Neural progenitor cell (in vitro differentiated cells): ENCODE data around the gene MICA. TPM values are rescaled to one million over a fixed set of nuclear protein-coding genes. Genes with fewer than 3 reads are reported as not detected.
A peak's percentile ranks its signal among the peaks of the same experiment; 100 is the strongest.

ENCODE experiments used
- DNase-seq: peaks from one replicate; pipeline ENCODE4 v3.0.0-alpha.2; 2016; ENCODE audit warnings: low spot score
- H2AFZ ChIP-seq: fragments of 200-600 bp; sonication (generic); replicated peaks from 2 replicates; pipeline ENCODE4 v1.6.1; 2016; ENCODE audit warnings: antibody characterized with exemption
- H3F3A ChIP-seq: fragments of 200-600 bp; sonication (generic); 2 replicates; pipeline ENCODE4 v1.6.1; 2016; ENCODE audit warnings: antibody characterized with exemption, low read depth
- H3K27ac ChIP-seq: fragments of 200-600 bp; sonication (generic); 2 replicates; pipeline ENCODE4 v1.5.1; 2016; ENCODE audit warnings: mild to moderate bottlenecking
- H3K27me3 ChIP-seq: fragments of 200-600 bp; sonication (generic); 2 replicates; pipeline ENCODE4 v1.6.1; 2016; ENCODE audit warnings: mild to moderate bottlenecking, moderate library complexity
- H3K36me3 ChIP-seq: fragments of 200-600 bp; sonication (generic); 2 replicates; pipeline ENCODE4 v1.5.1; 2016
- H3K4me1 ChIP-seq: fragments of 200-600 bp; sonication (generic); 2 replicates; pipeline ENCODE4 v1.6.1; 2016; ENCODE audit warnings: mixed run types
- H3K4me2 ChIP-seq: fragments of 200-600 bp; sonication (generic); 2 replicates; pipeline ENCODE4 v1.6.1; 2016
- H3K4me3 ChIP-seq: fragments of 200-600 bp; sonication (generic); 2 replicates; pipeline ENCODE4 v1.5.1; 2016
- H3K79me2 ChIP-seq: fragments of 200-600 bp; sonication (generic); 2 replicates; pipeline ENCODE4 v1.6.1; 2016; ENCODE audit warnings: low read depth
- H3K9ac ChIP-seq: fragments of 200-600 bp; sonication (generic); 2 replicates; pipeline ENCODE4 v1.6.1; 2016
- H3K9me3 ChIP-seq: fragments of 200-600 bp; sonication (generic); 2 replicates; pipeline ENCODE4 v1.5.1; 2016; ENCODE audit warnings: low read depth
- H4K20me1 ChIP-seq: fragments of 200-600 bp; sonication (generic); 2 replicates; pipeline ENCODE4 v1.6.1; 2016; ENCODE audit warnings: low read depth
- H3K27ac Mint-ChIP-seq: 3 replicates; pipeline ENCODE4 v1.8.0; 2021; ENCODE audit warnings: mixed read lengths
- H3K27me3 Mint-ChIP-seq: 2 replicates; pipeline ENCODE4 v1.8.0; 2022; ENCODE audit warnings: low read depth, mild to moderate bottlenecking, inconsistent platforms, moderate library complexity, mixed read lengths; ENCODE audit not compliant: insufficient read depth
- H3K36me3 Mint-ChIP-seq: 3 replicates; pipeline ENCODE4 v1.8.0; 2021; ENCODE audit warnings: mixed read lengths
- H3K4me1 Mint-ChIP-seq: 3 replicates; pipeline ENCODE4 v1.8.0; 2021; ENCODE audit warnings: mixed read lengths
- H3K4me3 Mint-ChIP-seq: 3 replicates; pipeline ENCODE4 v1.8.0; 2021; ENCODE audit warnings: mild to moderate bottlenecking, moderate library complexity, mixed read lengths
- H3K9me3 Mint-ChIP-seq: 3 replicates; pipeline ENCODE4 v1.8.0; 2020; ENCODE audit warnings: mixed read lengths
- EZH2 ChIP-seq: fragments of 200-600 bp; sonication (generic); IDR thresholded peaks from 2 replicates; pipeline ENCODE4 v1.6.1; 2017; ENCODE audit warnings: antibody characterized with exemption, mild to moderate bottlenecking, moderate library complexity
- EZH2phosphoT487 ChIP-seq: fragments of 200-600 bp; sonication (generic); IDR thresholded peaks from 2 replicates; pipeline ENCODE4 v1.6.1; 2017; ENCODE audit warnings: antibody characterized with exemption
- total RNA-seq: library from RNA; depleted of rRNA; stranded (reverse); fragments of >200 nt; gene quantifications from 2 replicates; pipeline ENCODE4 v1.2.3, GENCODE V29; 2015; ENCODE audit warnings: low replicate concordance
- TF ChIP-seq, protein P1 (sequence below): fragments of 200-600 bp; sonication (generic); IDR thresholded peaks from 2 replicates; pipeline ENCODE4 v1.5.1; 2017; ENCODE audit warnings: antibody characterized with exemption, mild to moderate bottlenecking

The MICA gene
- total RNA-seq, 1 donor from 2014 or later: 15.0 TPM

DNA sequence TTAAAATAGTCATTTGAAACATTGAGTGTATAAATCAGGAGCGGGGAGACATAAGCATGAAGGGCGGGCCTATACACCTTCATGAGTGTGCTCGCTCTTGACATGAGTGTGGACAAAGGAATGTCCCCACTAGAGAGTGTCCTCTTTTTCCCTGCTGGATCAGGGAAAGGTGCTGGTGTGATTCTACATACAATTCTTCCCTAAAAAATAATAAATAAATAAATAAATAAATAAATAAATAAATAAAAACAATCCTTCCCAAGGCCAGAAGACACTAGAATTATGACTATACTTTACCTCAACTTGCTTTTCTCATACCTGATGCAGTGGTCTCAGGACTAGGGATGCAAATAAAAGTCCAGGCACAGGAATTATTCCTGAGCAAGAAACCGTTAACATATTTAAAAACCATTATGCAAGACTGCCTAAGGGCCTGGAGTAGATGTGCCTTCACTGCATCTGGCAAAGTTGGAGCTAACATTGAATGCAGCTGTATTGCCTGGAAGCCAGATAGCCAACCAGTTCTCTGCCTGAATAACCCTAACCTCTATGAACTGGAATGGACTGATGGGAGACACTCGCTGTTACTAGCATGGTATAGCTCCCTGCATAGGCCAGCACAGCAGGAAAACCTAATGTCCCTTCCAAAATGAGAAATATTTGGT, 57.1 kb downstream of the MICA start:
- no peak overlapping the region for H3K4me3 ChIP-seq
- peaks cover 2% of the 10 kb centered on the region for H3K27me3 Mint-ChIP-seq
- no peaks in the 10 kb centered on the region for H3K9me3 Mint-ChIP-seq

DNA sequence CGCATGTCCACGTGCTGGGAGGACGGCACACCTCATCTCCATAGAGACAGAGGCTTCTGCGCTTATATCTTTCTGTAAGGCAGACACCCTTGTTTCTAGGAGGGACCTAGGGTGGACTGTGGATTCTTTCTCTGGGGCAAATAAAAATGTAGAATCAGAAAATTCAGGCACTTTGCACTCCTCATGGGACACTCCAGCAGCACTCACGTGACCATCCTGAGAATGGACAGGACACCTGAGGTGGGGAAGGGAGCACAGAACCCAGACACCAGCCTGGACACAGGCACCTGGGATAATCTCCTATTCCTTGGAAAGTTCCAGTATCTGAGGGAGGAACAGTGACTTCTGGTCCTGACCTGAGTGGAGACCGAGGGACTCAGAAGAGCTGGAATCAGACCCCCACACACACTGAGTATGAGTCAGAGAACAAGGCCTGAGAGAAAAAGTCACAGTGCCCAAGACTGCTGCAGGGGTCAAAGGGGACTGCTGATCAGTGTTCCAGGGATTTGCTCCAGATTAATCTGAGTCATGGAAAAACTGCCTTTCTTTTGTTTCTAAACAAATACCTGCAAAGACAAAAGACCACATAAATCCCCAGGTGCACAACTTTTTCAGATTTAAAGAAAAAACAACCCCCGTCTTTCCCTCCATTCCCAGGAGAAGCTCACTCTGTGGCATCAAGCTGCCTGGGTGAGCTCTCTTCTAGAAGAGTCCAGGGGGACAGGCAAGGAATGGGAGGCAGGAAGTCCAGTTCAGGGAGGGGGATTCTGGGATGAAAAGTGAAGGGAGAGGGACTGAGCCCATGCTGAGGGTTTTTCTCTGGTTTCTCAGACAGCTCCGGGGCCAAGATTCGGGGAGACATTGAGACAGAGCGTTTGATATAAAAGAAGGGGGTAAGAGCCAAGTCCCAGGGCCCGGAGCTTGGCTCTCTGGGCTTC, 58.9 kb downstream of the MICA start:
- H3K9me3 ChIP-seq: no peaks in the 10 kb centered on the region
- Mint-ChIP-seq H3K4me1 (peaks cover 20% of the 10 kb centered on the region), H3K27me3 (peaks cover 2% of the 10 kb centered on the region), H3K27ac (peak overlapping the region; percentile 31), H3K36me3 (no peaks in the 10 kb centered on the region), H3K9me3 (no peaks in the 10 kb centered on the region), H3K4me3 (peak overlapping the region; percentile 11)
- peak overlapping the region; percentile 71 for H3K4me2 ChIP-seq
- H3K79me2 ChIP-seq: no peaks in the 10 kb centered on the region
- H3K9ac ChIP-seq: no peak overlapping the region
- H3K4me3 ChIP-seq: peak overlapping the region; percentile 32
- TF ChIP-seq EZH2phosphoT487: no peak
- TF ChIP-seq, protein P1, sequence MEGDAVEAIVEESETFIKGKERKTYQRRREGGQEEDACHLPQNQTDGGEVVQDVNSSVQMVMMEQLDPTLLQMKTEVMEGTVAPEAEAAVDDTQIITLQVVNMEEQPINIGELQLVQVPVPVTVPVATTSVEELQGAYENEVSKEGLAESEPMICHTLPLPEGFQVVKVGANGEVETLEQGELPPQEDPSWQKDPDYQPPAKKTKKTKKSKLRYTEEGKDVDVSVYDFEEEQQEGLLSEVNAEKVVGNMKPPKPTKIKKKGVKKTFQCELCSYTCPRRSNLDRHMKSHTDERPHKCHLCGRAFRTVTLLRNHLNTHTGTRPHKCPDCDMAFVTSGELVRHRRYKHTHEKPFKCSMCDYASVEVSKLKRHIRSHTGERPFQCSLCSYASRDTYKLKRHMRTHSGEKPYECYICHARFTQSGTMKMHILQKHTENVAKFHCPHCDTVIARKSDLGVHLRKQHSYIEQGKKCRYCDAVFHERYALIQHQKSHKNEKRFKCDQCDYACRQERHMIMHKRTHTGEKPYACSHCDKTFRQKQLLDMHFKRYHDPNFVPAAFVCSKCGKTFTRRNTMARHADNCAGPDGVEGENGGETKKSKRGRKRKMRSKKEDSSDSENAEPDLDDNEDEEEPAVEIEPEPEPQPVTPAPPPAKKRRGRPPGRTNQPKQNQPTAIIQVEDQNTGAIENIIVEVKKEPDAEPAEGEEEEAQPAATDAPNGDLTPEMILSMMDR: no peak
- no peak overlapping the region for H3K27ac ChIP-seq
- no peaks in the 10 kb centered on the region for H3K36me3 ChIP-seq
- peak overlapping the region; percentile 94 for H2AFZ ChIP-seq
- peaks cover 10% of the 10 kb centered on the region for H3K4me1 ChIP-seq
- peak; percentile 25 for DNase-seq
- no peaks in the 10 kb centered on the region for H4K20me1 ChIP-seq
- peaks cover 4% of the 10 kb centered on the region for H3F3A ChIP-seq
- peaks cover 7% of the 10 kb centered on the region for H3K27me3 ChIP-seq

More for the DNA sequence above, 57.1 kb downstream of the MICA start:
- Histone ChIP-seq H3K4me2 (no peak overlapping the region), H3K36me3 (no peaks in the 10 kb centered on the region), H3K79me2 (no peaks in the 10 kb centered on the region), H3K4me1 (peaks cover 10% of the 10 kb centered on the region), H2AFZ (no peak overlapping the region), H3K9me3 (no peaks in the 10 kb centered on the region), H3F3A (peaks cover 4% of the 10 kb centered on the region), H3K27me3 (peaks cover 7% of the 10 kb centered on the region), H3K27ac (no peak overlapping the region), H4K20me1 (no peaks in the 10 kb centered on the region), H3K9ac (no peak overlapping the region)
- no peaks in the 10 kb centered on the region for H3K36me3 Mint-ChIP-seq
- TF ChIP-seq EZH2phosphoT487 (no peak), EZH2 (no peak)
- TF ChIP-seq, protein P1: no peak
- DNase-seq: no peak
- no peak overlapping the region for H3K27ac Mint-ChIP-seq
- no peak overlapping the region for H3K4me3 Mint-ChIP-seq
- peaks cover 10% of the 10 kb centered on the region for H3K4me1 Mint-ChIP-seq

DNA sequence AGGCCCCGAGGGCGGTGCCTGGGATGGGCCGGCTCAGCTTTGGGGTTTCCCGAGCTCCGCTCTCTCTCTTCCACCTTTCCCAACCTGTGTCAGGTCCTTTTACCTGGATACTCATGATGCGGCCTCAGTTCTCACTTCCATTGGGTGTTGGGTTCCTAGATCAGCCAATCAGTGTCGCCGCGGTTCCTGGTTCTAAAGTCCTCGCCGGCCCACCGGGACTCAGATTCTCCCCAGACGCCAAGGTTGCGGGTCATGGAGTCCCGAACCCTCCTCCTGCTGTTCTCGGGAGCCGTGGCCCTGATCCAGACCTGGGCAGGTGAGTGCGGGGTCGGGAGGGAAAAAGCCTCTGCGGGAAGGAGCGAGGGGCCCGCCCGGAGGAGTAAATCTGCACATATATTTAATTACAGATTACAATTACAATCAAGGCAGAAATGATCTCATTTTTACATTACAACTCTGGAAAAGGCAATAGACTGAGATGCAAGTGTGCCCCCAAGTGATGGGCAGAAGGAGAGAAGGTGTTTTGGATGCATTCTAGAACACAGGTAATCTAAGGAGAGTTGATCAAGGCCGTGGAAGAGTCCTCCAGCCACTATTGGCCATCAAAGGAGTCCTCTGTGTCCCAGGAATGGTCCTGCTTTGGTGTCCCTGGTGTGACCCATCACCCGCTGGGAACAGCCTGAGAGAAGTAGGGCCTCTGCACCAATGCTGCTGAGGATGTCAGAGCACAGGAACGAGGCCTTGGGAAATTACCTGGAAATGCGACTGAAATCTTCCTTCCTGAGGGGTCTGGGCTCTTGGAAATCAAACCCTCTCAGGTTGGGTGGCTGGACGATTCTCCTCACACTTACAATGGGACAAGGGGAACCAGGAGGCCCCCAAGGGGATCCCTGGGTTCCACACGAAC, 59.8 kb downstream of the MICA start:
- Mint-ChIP-seq H3K9me3 (no peaks in the 10 kb centered on the region), H3K27ac (no peak overlapping the region), H3K4me3 (peak overlapping the region; percentile 11), H3K36me3 (no peaks in the 10 kb centered on the region), H3K27me3 (peaks cover 3% of the 10 kb centered on the region), H3K4me1 (peaks cover 26% of the 10 kb centered on the region)
- Histone ChIP-seq H3K27me3 (peaks cover 7% of the 10 kb centered on the region), H3K4me2 (peak overlapping the region; percentile 71), H4K20me1 (no peaks in the 10 kb centered on the region), H3K36me3 (no peaks in the 10 kb centered on the region), H3K79me2 (no peaks in the 10 kb centered on the region), H3K27ac (no peak overlapping the region), H3F3A (peaks cover 4% of the 10 kb centered on the region), H3K4me1 (peaks cover 10% of the 10 kb centered on the region), H3K9me3 (no peaks in the 10 kb centered on the region), H2AFZ (peak overlapping the region; percentile 94), H3K4me3 (peak overlapping the region; percentile 32), H3K9ac (no peak overlapping the region)
- TF ChIP-seq, protein P1: no peak
- no peak for TF ChIP-seq EZH2
- TF ChIP-seq EZH2phosphoT487: no peak
- peak; percentile 89 for DNase-seq
